ENCODE data around the gene TRAF2.
"Not testable (repeated sequence)": the region's sequence is repeated elsewhere in the genome, so short reads cannot be mapped to it uniquely, and the experiment has no call there.

Gene TRAF2

DNA sequence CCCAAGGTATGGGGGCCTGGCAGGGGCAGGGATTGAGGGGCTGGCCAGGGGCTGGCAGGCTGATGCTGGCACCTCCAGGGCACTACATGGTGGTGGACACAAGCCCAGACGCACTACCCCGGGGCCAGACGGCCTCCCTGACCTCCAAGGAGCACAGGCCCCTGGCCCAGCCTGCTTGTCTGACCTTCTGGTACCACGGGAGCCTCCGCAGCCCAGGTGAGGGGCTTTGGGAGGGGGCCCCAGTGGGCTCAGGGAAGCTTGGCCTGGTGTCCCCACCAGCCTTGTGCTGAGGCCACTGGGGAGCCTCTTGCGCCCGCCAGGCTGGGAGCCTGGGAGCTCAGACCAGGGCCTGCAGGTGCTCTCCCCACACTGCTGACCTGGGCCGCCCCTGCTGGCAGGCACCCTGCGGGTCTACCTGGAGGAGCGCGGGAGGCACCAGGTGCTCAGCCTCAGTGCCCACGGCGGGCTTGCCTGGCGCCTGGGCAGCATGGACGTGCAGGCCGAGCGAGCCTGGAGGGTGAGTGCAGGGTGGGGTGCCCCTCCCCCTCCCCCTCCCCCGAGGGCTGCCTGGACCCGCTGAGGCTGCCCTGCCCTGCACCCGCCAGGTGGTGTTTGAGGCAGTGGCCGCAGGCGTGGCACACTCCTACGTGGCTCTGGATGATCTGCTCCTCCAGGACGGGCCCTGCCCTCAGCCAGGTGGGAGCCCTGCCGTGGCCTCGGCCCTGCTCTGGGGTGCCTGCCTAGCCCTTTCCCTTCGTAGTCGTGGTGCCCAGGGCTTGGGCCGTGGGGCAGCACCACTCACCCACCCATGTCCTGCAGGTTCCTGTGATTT, 28.5 kb upstream of the TRAF2 start:
- DNase-seq, result no peak

DNA sequence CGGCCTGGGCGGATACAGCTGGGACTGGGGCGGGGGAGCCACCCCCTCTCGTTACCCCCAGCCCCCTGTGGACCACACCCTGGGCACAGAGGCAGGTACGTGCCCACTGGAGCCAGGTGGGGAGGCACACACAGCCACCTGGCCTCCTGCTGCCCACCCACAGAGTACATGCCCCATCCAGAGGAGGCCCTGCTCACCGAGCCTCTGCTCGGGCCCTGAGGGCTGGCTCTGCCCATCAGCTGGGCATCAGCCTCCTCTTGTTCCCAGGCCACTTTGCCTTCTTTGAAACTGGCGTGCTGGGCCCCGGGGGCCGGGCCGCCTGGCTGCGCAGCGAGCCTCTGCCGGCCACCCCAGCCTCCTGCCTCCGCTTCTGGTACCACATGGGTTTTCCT, 27.9 kb upstream of the TRAF2 start:
- no peak for DNase-seq

DNA sequence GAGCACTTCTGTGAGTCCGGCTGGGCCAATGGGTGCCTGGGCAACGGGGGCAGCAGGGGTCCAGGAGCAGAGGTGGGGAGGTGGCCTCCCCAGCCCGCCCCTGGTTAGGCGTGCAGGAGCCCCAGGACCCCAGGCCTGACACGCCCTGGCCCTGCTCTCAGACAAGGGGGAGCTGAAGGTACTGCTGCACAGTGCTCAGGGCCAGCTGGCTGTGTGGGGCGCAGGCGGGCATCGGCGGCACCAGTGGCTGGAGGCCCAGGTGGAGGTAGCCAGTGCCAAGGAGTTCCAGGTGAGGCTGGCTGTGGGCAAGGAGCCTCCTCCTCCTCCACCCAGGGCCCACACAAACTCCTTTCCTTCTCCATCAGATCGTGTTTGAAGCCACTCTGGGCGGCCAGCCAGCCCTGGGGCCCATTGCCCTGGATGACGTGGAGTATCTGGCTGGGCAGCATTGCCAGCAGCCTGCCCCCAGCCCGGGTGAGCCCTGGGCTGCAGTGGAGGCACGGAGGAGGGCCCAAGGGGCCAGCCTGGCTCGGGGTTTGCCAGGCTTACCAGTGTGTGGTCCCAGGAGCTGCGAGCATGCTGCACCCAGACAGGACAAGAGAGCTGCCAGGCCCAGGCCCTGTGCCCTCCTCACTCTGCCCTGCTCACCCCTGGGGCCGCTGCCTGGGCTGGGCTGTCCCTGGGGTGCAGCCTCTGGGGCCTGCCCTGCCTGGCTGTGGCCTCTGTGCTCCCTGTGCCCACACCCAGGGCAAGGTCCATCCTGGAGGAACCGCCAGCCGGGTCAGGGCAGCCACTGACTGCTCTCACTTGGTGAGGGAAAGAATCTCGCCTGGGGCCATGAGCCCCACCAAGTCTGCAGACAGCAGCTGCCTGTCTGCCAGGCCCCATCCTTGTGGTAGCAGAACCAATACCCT, 27.2 kb upstream of the TRAF2 start:
- no peak for DNase-seq

DNA sequence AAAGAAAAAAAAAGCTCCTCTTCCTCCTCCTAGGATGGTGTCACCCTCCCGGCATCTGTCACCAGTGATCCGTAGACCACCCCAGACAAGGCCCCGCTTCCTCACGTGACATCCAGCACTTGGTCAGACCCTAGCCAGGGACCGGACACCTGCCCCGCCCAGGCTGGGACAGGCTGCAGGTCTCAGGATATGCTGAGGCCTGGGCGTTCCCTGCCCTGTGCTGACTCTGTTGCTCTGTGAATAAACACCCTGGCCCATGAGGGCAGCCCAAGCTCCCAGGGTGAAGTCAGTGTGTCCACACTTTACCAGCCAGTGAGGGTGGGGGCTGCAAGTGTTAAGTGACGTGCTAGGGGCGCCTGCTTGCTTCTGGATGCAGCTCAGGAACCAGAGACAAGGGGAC, 25.8 kb upstream of the TRAF2 start:
- no peak for DNase-seq

DNA sequence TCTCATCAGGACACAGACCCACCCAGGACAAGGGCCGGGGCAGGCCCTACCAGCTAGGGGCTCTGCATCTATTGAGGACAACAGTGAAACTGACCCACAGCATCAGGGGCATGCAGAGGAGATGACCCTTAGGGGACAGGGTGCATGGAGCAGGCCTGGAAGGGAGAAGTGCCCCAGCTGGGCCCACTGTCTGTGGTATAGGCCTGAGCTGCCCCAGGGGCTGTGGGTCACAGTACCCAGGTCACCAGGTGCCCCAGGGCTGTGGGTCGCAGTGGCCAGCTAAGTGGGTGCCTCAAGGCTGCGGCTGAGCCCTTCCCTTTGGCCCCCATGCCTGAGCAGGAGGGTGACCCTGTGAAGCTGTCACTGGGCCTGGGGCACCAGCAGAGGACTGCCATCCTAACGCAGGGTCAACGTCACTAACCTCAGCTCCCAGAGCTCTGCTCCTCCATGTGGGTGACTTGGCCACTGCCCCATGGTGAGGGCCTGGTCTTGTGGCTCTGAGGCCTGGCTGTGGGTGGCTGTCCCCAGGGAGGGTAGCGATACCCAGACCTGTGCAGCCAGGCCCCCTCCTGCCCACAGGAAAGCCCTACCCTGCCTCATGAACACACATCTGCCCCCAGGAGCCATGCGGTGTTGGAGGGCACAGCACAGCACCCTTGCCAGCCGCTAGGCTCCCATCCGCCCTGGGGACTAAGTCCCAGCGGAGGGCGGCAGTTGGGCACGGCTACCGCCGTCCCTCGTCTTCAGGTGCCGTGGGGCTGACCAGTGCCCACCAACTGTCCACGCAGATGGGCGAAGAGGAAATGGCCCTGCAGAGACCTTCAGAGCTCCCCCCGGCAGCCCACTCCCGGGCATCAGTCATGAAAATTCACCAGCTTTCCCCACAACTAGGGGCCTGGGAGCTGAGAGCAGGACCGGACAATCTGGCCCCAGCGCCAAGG, 25.1 kb upstream of the TRAF2 start:
- DNase-seq, result no peak

DNA sequence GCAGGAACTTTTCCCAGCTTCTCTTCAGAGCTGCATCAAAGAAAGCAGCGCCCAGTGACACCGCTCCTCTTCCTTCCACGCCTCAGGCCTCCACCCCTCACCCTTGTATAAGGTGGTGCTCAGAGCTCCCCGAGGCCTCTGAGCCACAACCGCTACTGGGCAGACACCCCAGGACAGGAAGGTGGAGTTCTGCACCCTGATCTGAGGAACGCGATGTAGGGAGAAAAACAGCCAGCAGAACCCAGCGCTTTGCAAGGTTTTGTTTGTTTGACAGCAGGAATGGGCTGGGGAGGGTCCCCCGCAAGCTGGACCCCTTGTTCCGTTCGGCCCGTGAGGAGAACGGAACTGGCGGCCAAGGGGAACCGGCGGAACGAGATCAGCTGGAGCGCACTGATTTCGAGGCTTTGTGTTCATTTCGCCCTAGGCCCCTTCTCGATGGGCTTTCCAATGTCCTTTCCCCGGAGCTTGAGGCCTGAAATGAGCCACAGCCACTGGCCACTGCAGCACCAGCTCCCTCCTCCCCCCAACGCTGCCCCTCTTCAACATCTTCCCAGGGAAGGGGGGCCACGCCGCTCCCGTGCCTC, 24.4 kb upstream of the TRAF2 start:
- DNase-seq, result no peak

DNA sequence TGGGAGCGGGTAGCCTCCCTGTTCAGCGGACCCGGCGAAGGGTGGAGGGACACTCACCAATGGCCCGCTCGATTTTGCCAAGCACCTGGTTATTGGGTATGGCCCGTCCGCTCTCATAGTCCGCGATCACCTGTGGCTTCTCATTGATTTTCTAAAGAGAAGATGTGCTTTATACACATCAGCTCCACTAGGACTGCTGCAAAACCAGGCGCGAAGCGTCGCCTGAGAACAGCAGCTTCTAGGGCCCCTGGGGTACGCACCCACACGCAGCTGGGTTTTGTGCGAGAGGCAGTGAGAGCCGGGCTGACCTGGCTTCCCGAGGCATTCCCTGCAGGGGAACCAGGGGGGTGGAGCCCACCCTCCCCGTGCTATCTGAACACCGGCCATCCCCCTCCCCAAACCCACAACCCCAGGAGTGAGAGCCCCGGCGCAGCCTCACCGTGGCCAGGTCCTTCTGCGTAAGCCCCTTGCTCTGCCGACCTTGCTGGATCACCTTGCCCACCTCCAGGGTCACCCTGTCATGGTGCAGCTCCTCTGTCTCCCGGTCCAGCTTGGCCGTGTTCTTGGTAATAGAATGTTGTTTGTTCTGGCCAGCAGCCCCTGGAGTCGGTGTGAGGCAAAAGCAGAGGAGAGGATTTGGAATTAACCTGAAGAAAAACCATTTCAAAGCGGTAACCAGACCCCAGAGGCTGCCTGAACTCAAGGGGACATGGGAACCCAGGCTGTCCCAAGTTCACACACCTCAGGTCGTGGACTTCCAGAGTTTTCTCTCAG, 23.3 kb upstream of the TRAF2 start:
- DNase-seq, result no peak

DNA sequence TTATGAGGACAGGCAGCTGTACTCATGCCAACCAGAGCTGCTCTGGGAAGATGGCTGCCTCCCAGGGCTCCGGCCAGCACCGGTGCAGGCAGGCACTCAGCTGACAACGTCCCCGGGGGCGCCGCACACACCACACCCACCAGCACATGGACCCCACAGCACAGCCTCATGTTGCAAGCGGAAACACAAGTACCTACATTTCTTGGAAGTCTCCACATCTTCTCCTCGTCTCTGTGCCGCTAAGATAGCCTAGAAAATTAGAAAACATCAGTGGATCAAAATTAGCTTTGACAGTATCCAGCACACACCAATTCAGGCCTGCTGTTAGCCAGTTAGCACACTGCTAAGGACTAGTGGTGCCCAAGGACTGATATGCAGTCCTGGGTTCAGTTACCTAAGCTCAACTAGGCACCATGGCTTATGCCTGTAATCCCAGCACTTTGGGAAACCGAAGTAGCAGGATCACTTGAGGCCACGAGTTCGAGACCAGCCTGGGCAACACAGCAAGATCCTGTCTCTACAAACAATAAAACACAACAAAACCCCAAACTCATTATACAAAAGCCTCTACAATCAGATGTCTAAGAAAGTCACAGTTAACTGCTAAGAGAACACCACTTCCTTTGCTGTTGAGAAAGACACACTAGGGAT, 22.6 kb upstream of the TRAF2 start:
- no peak for DNase-seq

DNA sequence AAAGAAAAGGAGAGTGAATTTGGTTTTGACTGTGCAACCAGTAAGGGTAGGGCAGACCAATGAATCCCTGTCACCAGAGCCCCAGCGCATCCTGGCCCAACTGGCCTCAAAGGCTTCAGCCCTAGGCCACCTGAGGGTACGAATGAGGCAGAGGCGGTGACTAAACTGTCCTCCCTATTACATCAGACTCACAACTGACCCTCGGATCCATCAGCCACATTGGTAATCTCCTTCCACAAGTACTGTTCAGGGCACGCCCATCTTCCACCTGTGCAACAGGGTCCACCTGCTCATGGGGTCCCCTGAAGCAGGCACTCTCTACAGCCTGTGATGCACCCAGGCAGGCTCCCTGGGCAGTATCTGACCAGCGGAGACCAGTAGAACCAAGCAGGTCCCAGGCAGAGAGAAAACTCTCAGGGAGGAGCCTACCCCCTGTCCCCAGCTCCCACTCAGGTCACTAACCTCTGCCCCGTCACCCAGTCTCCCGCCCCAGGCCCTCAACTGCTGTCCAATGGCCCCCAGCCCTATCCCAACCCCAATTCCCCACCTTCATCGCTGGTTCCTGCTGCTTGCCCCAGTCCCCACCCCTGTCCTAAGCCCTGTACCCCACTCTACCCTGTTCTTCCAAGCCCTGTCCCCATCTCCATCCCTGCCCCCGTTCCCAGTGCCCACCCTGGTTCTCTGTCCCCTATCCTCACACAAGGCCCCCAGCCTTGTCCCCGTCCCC, 21.1 kb upstream of the TRAF2 start:
- peak; percentile 9 for DNase-seq

DNA sequence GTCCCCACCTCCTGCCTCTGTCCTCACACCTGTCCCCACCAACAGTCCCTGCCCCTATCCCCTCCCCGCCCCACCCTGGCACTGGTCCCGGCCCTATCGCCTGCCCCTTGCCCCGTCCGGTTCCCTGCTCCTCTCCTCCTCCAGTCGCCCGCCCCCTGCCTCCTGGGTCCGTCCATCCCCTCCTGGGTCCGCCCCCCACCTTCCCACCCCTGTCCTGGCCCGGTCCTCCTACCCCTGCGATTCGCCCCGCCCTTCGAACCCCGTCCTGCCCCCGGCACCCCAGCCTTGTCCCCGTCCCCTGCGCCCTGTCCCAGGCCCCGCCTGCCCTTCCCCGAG, 20.6 kb upstream of the TRAF2 start:
- DNase-seq, result no peak

DNA sequence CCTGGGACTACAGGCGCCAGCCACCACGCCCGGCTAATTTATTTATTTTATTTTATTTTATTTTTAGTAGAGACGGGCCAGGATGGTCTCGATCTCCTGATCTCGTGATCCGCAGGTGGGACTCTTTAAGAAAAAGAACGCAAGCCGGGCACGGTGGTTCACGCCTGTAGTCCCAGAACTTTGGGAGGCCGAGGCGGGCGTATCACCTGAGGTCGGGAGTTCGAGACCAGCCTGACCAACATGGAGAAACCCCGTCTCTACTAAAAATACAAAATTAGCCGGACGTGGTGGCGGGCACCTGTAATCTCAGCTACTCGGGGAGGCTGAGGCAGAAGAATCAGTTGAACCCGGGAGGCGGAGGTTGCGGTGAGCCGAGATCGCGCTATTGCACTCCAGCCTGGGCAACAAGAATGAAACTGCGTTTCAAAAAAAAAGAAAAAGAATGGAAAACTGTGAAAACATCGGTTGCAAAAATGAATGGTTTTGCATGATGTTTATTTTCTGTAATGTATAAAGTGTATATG, 19.4 kb upstream of the TRAF2 start:
- not testable (repeated sequence) for DNase-seq

DNA sequence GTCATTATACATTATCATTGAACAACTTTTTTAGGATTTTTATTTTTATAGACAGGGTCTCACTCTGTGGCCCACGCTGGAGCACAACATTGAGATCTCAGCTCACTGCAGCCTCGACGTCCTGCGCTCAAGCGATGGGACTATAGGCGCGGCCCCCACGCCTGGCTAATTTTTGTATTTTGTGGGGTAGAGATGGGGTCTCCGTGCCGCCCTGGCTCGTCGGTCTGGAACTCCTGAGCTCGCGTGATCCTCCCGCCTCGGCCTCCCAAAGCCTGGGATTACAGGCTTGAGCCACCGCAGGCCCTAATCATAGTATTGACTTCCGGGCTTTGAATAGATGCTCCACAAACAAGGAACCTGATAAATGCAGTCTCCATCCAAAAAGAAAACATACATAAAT, 18.8 kb upstream of the TRAF2 start:
- DNase-seq, result no peak

DNA sequence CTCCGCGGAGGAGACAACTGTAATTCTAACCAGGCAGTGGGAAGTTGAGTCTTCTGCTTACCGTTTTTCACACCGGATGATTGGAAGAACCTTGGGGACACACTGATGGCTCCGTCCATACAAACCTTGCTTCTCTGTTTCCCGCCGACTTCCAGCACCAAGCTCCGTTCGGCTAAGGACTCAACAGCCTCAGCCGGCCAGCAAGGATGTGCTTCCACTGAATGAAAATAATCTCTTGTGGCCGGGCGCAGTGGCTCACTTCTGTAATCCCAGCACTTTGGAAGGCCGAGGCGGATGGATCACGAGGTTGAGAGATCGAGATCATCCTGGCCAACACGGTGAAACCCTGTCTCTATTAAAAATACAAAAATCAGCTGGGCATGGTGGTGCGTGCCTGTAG, 18.4 kb upstream of the TRAF2 start:
- DNase-seq, result no peak

DNA sequence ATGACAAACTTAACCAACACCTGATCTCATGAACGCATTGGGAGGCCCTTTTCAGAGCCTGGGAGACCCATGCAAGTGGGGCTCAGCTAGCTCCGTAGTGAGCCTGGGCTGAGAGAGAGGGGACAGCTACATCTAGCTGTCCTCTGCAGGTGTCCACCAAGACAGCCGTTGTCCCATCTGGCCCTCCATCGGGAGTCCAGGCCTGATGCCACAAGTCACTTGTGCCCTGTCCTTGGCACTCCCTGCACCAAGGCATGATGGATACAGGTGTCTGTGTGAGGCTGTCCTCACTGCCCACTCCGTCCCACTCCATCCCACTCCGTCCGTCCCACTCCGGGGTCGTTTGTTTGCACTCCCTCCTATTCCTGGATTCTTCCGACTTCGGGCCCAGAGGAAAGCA, 17.7 kb upstream of the TRAF2 start:
- no peak for DNase-seq

DNA sequence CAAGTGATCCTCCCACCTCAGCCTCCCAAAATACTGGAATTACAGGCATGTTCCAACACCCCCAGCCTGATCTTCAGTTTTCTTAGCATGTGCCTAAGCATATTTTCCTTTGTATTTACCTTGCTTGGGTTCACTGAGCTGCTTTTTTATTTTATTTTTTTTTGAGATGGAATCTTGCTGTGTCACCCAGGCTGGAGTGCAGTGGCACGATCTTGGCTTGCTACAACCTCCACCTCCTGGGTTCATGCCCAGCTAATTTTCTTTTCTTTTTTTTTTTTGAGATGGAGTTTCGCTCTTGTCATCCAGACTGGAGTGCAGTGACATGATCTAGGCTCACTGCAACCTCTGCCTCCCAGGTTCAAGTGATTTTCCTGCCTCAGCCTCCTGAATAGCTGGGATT, 16.7 kb upstream of the TRAF2 start:
- not testable (repeated sequence) for DNase-seq

DNA sequence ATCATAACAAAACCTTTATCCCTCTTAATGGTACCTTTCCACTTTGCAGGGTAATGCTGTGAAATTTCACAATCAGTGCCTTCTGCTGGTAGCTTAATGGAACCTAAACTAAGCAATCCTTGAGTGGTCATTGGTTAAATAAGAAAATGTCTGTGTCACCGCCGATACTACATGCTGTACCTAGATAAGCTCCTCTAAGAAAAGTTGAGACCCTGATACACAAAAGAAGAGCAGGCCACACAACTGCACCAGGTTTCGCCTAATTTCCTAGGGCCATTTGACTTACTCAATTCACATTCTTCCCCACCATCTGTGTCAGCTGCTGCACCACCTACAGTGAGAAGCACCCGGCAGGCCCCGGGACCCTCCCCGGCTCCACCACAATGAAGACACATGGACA, 11.2 kb upstream of the TRAF2 start:
- no peak for DNase-seq

DNA sequence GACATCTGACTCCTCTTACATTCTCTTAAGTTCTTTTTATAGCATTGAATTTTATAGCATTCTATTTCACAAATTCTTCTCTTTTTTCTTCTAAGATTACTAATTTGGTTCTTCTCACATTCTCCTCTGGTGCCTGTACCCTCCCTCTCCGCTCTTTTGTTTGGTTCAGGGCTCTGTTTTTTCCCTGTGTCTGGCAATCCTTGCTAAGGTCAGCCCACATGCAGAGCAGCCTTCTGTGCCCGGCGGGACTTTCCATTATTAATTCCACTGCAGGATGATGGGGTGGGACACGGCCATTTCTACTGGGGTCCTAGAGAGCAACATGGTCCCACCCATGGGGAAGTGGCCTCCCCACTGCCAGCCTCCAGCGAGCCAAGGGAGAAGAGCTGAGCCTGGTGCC, 9.8 kb upstream of the TRAF2 start:
- DNase-seq, result no peak

DNA sequence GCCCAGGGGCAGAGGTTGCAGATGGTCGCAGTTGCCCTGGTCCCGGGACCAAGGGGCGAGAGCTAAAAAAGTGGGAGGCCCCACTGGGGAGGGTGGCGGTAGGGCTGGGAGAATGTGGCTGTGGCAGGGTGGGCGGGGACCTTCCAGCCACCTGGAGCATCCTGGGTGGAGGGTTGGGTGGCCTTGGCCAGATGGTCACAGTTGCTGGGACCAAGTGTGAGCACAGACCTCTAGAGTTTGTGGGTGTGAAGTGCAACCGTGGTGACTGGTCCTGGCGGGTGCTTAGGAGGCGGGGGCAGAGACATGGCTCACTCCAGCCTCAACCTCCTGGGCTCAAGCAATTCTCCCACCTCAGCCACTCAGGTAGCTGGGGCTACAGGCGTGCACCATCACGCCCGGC, 5.7 kb upstream of the TRAF2 start:
- DNase-seq, result peak; percentile 7

DNA sequence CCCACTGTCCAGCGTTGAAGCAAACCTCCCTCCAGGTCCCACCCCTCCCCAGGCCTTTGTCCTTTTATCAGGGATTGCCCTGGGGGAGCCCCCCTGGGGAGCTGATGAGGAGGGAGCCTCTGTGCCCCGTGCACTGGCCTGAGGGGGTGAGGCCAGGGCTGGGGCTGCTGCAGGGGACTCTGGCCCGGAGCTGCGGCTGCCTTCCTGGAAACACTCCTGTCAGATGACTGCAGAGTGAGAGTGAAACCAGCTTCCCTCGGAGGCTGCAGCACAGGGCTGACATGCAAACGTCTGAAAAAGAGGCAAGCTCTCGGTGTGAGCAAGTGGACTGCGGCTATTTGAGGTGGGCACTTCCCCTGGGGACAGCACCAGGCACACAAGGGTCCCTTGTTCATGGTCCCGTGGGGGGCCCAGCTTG, 4.6 kb upstream of the TRAF2 start:
- peak; percentile 91 for DNase-seq

Measured in suppressor macrophage treated with lipopolysaccharide for 4 hours (primary cell).